GM19395 (cell line): ENCODE results near the gene ARAP1.

Experiments used
- ATAC-seq: cut with Tn5 transposase; IDR thresholded peaks from one replicate; pipeline ENCODE4 v1.9.1; 2021; ENCODE audit warnings: mild to moderate bottlenecking, moderate library complexity; ENCODE audit not compliant: unreplicated experiment

The ARAP1 gene

DNA sequence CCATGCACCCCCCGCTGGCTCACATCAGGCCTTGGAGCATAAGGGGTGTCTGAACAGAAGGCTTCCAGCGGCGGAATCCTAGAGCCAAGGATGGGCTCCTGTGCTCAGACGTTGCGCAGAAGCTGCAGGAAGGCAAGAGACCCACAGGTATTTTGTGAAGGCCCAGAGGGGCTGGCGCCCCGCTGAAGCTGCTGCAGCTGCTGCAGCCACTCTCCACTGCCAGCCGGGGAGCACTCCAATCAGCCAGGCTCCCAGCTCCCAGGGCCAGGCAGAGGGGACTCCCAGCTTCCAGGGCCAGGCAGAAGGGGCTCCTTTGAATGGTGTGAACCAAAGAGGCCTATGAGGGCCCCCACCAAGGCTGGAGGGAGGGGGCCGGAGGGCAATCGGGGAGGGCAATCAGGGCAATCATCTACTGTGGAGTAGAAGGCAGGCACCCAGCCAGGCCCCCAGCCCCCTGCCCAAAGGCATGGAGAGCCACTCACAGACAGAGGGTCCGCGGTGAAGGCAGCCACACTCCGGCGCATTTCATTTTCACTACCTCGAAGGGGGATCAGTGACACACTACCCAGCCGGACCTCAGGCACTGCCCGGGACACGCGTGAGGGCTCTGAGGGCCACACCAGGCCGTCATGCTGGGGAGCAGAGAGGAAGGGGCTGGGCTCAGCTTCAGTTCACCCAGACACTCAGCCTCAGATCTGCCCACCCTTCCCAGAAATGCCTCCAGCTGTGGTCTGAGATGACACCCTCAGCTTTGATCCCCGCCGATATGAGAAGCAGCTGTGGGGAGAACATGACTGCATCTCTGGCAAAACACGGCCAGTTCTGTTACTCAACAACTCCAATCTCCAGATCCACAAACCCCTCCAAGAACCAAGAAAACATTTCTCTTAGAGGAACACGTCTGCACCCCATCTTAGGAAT is 66.4 kb downstream of the ARAP1 start:
- no peak for ATAC-seq

DNA sequence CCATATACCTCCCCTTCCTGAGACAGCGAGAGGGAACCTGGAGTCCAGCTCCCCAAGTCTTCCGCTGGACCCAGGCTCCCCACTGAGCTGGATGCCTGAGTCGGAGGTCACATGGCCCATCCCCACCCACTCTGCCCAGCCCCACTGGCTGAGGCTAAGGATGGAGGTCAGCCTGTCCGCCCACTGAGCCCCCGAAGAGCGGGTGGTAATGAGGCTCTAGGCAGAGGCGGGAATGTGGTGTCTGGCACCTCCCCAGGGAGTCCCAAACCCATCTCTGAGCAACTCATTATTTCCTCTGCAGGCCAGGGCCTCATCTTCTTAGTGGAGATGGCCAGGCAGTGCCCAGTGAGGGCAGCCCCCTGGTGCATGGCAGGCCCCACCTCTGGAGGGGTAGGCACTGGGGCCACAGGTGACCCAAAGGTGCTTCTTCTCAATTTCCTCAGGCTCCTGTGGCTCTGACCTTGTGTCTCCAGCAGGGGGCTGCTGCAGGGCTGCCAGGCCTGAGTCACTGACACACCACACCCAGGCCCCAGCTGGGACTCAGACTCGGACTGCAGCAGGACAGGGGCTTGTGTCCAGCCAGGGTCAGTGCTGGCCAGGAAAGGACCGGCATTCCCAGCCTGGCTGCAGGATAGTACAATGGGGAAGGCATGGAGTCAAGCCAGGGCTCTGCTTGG is 67.8 kb downstream of the ARAP1 start:
- no peak for ATAC-seq

DNA sequence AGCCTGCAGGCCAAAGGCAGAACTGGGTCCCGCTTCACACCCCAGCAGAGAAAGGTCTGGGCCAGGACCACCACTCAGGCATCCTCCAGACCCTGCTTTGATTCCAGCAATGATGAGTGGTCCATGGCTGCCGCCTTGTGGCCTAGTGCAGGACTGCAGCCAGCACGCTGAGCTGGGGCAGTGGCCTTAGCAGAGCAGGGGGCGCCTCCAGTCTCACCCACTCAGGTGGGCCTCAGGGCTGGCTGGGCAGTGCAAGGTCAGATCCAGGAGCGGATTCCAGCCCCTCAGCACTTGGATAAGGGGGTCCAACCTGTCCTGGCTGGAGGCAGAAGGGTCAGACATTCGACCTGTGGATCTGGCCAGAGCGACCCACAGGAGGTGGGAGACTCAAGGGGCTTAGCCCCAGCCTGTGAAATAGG is 68.4 kb downstream of the ARAP1 start:
- peak; percentile 58 for ATAC-seq

GRCh38 chr11:72682858-72683243 is 69.4 kb downstream of the ARAP1 start:
- no peak for ATAC-seq

- ATAC-seq = no peak
Observed at GRCh38 chr11:72682238-72682857, 69.9 kb downstream of the ARAP1 start.

GRCh38 chr11:72681226-72682153 is 70.7 kb downstream of the ARAP1 start:
- ATAC-seq = no peak

DNA sequence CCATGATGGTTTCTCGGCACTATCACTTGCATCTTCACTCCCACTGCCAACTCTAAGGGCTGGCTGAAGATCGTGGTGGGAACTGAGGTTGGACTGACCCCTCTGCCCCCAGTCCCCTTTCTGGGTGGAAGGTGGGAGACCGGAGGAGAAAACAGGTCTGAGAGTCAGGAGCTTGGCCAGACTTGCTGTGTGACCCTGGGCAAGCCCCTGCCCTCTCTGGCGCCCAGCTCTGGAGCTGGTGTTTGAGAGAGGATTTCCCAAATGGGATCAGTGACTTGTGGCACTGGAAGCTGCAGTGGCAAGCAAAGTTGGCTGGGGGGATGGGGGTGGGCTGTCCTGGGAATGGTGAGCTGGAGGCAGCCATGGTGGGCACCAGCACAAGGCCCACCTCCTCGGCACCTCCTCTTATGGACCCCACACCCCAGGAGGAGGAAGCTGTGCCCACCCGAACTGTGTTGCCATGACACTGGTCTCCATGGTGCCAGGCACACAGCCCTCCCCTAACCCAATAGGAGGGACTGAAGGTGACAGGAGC is 71.5 kb downstream of the ARAP1 start:
- no peak for ATAC-seq

DNA sequence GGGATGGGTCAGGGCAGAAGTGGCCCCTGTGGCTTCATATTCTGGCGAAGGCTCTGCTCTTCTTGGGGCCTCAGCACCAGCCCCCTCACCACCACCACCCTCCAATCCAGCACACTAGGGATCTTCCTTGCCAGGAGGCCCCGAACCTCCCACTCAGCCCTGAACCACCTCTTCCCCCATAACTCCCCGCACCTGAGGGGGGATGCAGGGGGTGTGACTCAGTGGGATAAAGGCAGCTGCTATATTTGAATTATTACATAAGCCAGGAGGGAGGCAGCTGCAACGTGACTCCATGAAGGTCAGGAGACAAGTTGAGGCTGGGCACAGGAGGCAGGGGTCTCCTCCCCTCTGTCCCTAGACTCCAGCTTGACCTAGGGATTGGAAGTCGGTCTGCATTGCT is 72.3 kb downstream of the ARAP1 start:
- ATAC-seq = no peak

GRCh38 chr11:72678524-72678923 is 73.7 kb downstream of the ARAP1 start:
- ATAC-seq = no peak

GRCh38 chr11:72676861-72677341 is 75.3 kb downstream of the ARAP1 start:
- no peak for ATAC-seq

GRCh38 chr11:72675221-72675620 is 77.0 kb downstream of the ARAP1 start:
- ATAC-seq = no peak

DNA sequence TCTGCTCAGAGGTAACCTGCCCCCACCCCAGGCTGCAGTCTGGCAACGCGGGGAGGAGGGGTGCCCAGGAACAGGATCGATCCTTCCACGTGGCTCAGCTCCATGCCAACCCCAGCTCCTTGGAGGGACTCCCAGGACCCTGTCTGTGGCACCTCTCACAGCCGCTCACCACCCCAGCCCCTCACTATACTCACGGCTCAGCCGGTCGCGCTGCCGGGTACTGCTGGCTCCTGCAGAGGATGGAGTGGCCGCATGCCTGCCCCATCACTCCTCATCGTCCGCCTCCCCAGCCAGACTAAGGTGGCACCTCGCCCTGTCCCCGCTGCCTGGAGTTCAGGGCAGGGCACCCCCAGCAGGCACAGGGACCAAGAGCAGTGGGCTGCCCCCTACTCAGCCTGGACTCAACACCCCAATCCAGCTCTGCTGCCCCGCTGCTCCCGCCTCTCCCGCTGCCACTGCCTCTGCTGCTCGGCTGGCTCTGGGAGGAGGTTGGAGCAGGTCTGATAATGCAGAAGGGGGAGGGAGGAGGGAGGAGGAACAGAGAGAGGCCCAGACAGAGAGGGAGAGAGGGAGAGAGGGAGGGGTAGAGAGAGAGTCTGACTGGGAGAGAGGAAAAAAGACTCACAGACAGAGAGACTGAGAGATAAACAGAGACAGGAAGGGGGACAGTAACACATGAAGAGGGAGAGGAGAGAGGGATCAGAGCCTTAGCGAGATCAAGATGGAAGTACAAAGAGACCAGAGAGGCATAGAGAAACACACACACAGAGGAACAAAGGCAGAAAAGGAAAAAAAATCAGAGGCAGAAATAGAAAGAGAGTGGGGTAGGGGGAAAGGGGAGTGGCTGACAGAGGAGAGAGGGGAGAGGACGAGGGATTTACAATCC is 78.0 kb downstream of the ARAP1 start, which contains the start of gene PDE2A:
Gene PDE2A, minus strand, starts transcription at position 480 of the 886 bp plus-strand sequence. Its CDS starts 215 bp downstream, at position 265.
- ATAC-seq = no peak

- ATAC-seq = no peak
Observed at GRCh38 chr11:72673284-72673942, 78.8 kb downstream of the ARAP1 start.

GRCh38 chr11:72672597-72673238 is 79.5 kb downstream of the ARAP1 start:
- no peak for ATAC-seq

DNA sequence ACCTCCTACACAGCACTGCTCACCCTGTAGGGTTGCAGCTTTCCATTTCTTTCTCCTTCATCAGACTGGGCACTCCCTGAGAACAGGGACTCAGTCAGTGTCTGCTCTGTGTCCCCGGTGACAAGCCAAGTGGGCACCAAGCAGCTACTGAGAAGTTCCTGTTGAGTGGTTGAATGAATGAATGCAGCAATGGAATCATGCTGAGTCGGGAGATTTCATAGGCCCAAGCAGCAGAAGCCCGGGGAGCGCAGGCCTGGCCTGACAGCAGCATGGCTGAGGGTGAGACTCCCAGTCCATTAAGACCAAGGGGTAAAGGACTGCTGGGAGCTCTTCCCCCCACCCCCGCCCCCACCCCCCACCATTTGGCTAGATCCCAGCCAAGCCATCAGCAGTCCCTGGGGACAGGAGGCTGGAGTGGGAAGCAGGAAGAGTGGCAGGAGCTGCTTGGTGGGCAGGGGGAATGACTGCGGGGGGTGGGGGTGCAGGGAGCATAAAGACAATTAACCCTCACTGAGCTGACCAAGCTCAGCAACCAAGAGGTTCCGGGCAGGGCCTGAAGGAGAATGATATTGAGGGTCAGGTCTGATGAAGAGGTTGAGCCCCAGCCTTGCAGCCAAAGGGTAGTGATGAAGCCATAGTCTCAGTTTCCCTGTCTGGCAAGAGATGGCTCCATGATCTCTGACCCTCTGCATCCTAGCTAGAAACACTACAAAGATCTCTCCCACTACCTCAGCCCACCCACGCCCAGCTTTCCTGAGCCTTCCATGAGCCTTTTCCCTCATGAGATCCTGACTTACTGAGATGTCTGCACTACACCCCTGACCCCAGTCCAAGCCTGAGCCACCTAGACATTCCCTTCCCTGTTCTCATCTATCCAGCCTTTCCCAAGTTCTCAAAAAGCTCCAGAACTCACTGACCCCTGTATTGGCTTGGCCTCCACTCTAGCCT is 80.8 kb downstream of the ARAP1 start:
- ATAC-seq = no peak

- ATAC-seq = no peak
Observed at GRCh38 chr11:72670041-72670440, 82.2 kb downstream of the ARAP1 start.

GRCh38 chr11:72669527-72669926 is 82.7 kb downstream of the ARAP1 start:
- no peak for ATAC-seq
